HCT116 (cell line): ENCODE data around the gene CAMK2A. TPM values are rescaled to one million over a fixed set of nuclear protein-coding genes. Genes with fewer than 3 reads are reported as not detected.

Experiments
- ATAC-seq: fragments of 200-7000 bp; cut with Tn5 transposase; 2 replicates; pipeline ENCODE4 v1.9.1; 2020; ENCODE audit warnings: mild to moderate bottlenecking, moderate library complexity
- BruUV-seq: library from RNA; stranded (reverse); fragments of 400-500 nt; replicated peaks from 2 replicates; lab custom pipeline; 2021; lab: Mats Ljungman, UMichigan
- CTCF ChIA-PET: fragments of 300-600 bp; sonication (Branson Sonifier 250); formaldehyde crosslinking; loops from one replicate; lab custom pipeline; 2021; ENCODE audit warnings: antibody characterized with exemption; lab: Charles Lee
- POLR2A ChIA-PET: fragments of 300-600, 350-600 bp; sonication (Branson Sonifier 250); formaldehyde crosslinking; loops from one replicate; lab custom pipeline; 2021; ENCODE audit warnings: antibody characterized with exemption; lab: Charles Lee
- RAD21 ChIA-PET, 2 experiments: fragments of 300-600 bp; sonication (Branson Sonifier 250); formaldehyde crosslinking; loops; one replicate each; lab custom pipeline; 2023; ENCODE audit warnings: low total read pairs in 2 of 2; ENCODE audit not compliant: uncharacterized antibody in 2 of 2, unreplicated experiment in 2 of 2, low non-redundant PET in 1 of 2; lab: Charles Lee
- DNase-seq: peaks from one replicate; pipeline ENCODE4 v3.0.0-alpha.2; 2010; ENCODE audit warnings: low read depth, low spot score
- H2AFZ ChIP-seq: fragments of 200-600 bp; shearing (Covaris generic), sonication (generic); 2 replicates; pipeline ENCODE4 v1.6.1; 2017; ENCODE audit warnings: low read depth, mixed run types, mixed read lengths, antibody characterized with exemption, low read length; ENCODE audit not compliant: poor library complexity, severe bottlenecking
- H3K27ac ChIP-seq: 2 replicates; pipeline ENCODE4 v1.5.1; 2012; ENCODE audit warnings: low read depth, low read length
- H3K27me3 ChIP-seq: fragments of 200-600 bp; sonication (generic); 2 replicates; pipeline ENCODE4 v1.6.1; 2016; ENCODE audit warnings: mixed run types, low read length, mixed read lengths; ENCODE audit not compliant: insufficient read depth
- H3K36me3 ChIP-seq, 2 experiments: fragments of 200-500 bp in 1 of 2; fragments of 200-600 bp in 1 of 2; sonication (Bioruptor generic) in 1 of 2; sonication (generic) in 1 of 2; 2 replicates each; pipeline versions ENCODE4 v1.5.1 to v1.6.1; 2014 to 2016; ENCODE audit warnings: low read length in 2 of 2, inconsistent platforms in 1 of 2, mixed read lengths in 1 of 2, mixed run types in 1 of 2; ENCODE audit not compliant: insufficient read depth in 2 of 2, control insufficient read depth in 1 of 2
- H3K4me1 ChIP-seq, 2 experiments: fragments of 200-600 bp in 1 of 2; sonication (generic) in 1 of 2; 2 replicates each; pipeline versions ENCODE4 v1.5.1 to v1.6.1; 2012 to 2017; ENCODE audit warnings: low read length in 2 of 2, inconsistent platforms in 1 of 2, mild to moderate bottlenecking in 1 of 2, mixed read lengths in 1 of 2, mixed run types in 1 of 2, moderate library complexity in 1 of 2; ENCODE audit not compliant: insufficient read depth in 2 of 2, control insufficient read depth in 1 of 2
- H3K4me2 ChIP-seq: fragments of 200-600 bp; sonication (generic); 2 replicates; pipeline ENCODE4 v1.6.1; 2017; ENCODE audit warnings: mixed run types, low read length, mixed read lengths
- H3K4me3 ChIP-seq, 2 experiments: fragments of 200-600 bp in 1 of 2; sonication (generic) in 1 of 2; replicated peaks in 1 of 2; 2 replicates each; pipeline ENCODE4 v1.5.1; 2011 to 2016; ENCODE audit warnings: low read length in 2 of 2, control low read depth in 1 of 2, low read depth in 1 of 2, mild to moderate bottlenecking in 1 of 2, mixed read lengths in 1 of 2, mixed run types in 1 of 2
- H3K79me2 ChIP-seq: fragments of 200-600 bp; sonication (generic); 2 replicates; pipeline ENCODE4 v1.6.1; 2017; ENCODE audit warnings: mild to moderate bottlenecking, mixed run types, low read length, moderate library complexity, mixed read lengths; ENCODE audit not compliant: insufficient read depth
- H3K9ac ChIP-seq: fragments of 200-600 bp; sonication (generic); 2 replicates; pipeline ENCODE4 v1.6.1; 2016; ENCODE audit warnings: low read length, mixed read lengths
- H3K9me2 ChIP-seq: fragments of 200-600 bp; sonication (generic), shearing (Covaris generic); 2 replicates; pipeline ENCODE4 v1.6.1; 2017; ENCODE audit warnings: mixed run types, mild to moderate bottlenecking, moderate library complexity; ENCODE audit not compliant: insufficient read depth
- H3K9me3 ChIP-seq, 2 experiments: fragments of 200-500 bp in 1 of 2; fragments of 200-600 bp in 1 of 2; sonication (Bioruptor generic) in 1 of 2; sonication (generic) in 1 of 2; 2 replicates each; pipeline ENCODE4 v1.6.1; 2014 to 2017; ENCODE audit warnings: low read length in 2 of 2, mixed read lengths in 2 of 2, inconsistent platforms in 1 of 2, low read depth in 1 of 2, mild to moderate bottlenecking in 1 of 2, mixed run types in 1 of 2, moderate library complexity in 1 of 2; ENCODE audit not compliant: control insufficient read depth in 1 of 2, insufficient read depth in 1 of 2
- H4K20me1 ChIP-seq: fragments of 200-600 bp; sonication (generic), shearing (Covaris generic); 2 replicates; pipeline ENCODE4 v1.6.1; 2017; ENCODE audit warnings: mixed run types, mild to moderate bottlenecking, moderate library complexity; ENCODE audit not compliant: insufficient read depth
- CEBPB ChIP-seq: IDR thresholded peaks from 2 replicates; pipeline ENCODE4 v1.6.1; 2012; ENCODE audit warnings: low read depth
- EZH2 ChIP-seq: fragments of 200-600 bp; sonication (generic); IDR thresholded peaks from 2 replicates; pipeline ENCODE4 v1.6.1; 2017; ENCODE audit warnings: antibody characterized with exemption, mixed run types
- FOSL1 ChIP-seq: IDR thresholded peaks from 2 replicates; pipeline ENCODE4 v1.6.1; 2012; ENCODE audit warnings: low read depth
- JUND ChIP-seq: IDR thresholded peaks from 2 replicates; pipeline ENCODE4 v1.6.1; 2012
- POLR2A ChIP-seq: IDR thresholded peaks from 2 replicates; pipeline ENCODE4 v1.7.0; 2011; ENCODE audit warnings: borderline replicate concordance; ENCODE audit not compliant: insufficient read depth, insufficient read length; ENCODE audit errors: extremely low read depth
- POLR2AphosphoS5 ChIP-seq: IDR thresholded peaks from 2 replicates; pipeline ENCODE4 v1.6.1; 2011; ENCODE audit warnings: mild to moderate bottlenecking, low read depth, low read length, moderate library complexity
- RAD21 ChIP-seq: IDR thresholded peaks from 2 replicates; pipeline ENCODE4 v1.6.1; 2012; ENCODE audit warnings: low read depth, mild to moderate bottlenecking
- SIN3A ChIP-seq: IDR thresholded peaks from 2 replicates; pipeline ENCODE4 v1.6.1; 2012; ENCODE audit warnings: low read depth
- SP1 ChIP-seq: IDR thresholded peaks from 2 replicates; pipeline ENCODE4 v1.6.1; 2012; ENCODE audit warnings: low read depth
- SRF ChIP-seq: IDR thresholded peaks from 2 replicates; pipeline ENCODE4 v1.6.1; 2012; ENCODE audit warnings: low read depth
- TCF7L2 ChIP-seq: IDR thresholded peaks from 2 replicates; pipeline ENCODE4 v1.7.0; 2011; ENCODE audit warnings: borderline replicate concordance, inconsistent platforms; ENCODE audit not compliant: insufficient read depth, insufficient read length; ENCODE audit errors: extremely low read depth
- YY1 ChIP-seq: IDR thresholded peaks from 2 replicates; pipeline ENCODE4 v1.6.1; 2011; ENCODE audit warnings: low read length, low read depth, moderate library complexity, mild to moderate bottlenecking; ENCODE audit not compliant: insufficient replicate concordance; ENCODE audit errors: extremely low read depth
- ZFX ChIP-seq: fragments of 450-650 bp; IDR thresholded peaks from 2 replicates; pipeline ENCODE4 v1.6.1; 2017
- ZNF274 ChIP-seq: fragments of 200-500 bp; sonication (Bioruptor generic); IDR thresholded peaks from 2 replicates; pipeline ENCODE4 v1.6.1; 2014; ENCODE audit warnings: mild to moderate bottlenecking, low read depth, low read length, inconsistent platforms
- intact Hi-C: fragments of 100-400 bp; cut with micrococcal nuclease; formaldehyde crosslinking; loops from 2 replicates; pipeline ENCODE4 v1.10.0; 2022
- total RNA-seq: library from RNA; stranded (reverse); gene quantifications from one replicate; pipeline ENCODE4 v1.2.1, GENCODE V29; 2021; ENCODE audit not compliant: unreplicated experiment
- TF ChIP-seq, protein P1 (sequence below): IDR thresholded peaks from 2 replicates; pipeline ENCODE4 v1.6.1; 2012; ENCODE audit warnings: low read depth
- TF ChIP-seq, protein P2 (sequence below): IDR thresholded peaks from 2 replicates; pipeline ENCODE4 v1.6.1; 2012
- TF ChIP-seq, protein P3 (sequence below), 3 experiments: fragments of 200-600 bp in 1 of 3; sonication (generic) in 1 of 3; IDR thresholded peaks in 2 of 3; conservative IDR thresholded peaks in 1 of 3; 2 replicates each; pipeline ENCODE4 v1.5.1; 2012 to 2017; ENCODE audit warnings: low read depth in 2 of 3, low read length in 2 of 3, antibody characterized with exemption in 1 of 3, borderline replicate concordance in 1 of 3, control low read depth in 1 of 3, mild to moderate bottlenecking in 1 of 3, mixed read lengths in 1 of 3, mixed run types in 1 of 3, moderate library complexity in 1 of 3; ENCODE audit not compliant: insufficient read depth in 1 of 3
- TF ChIP-seq, protein P4 (sequence below): IDR thresholded peaks from 2 replicates; pipeline ENCODE4 v1.6.1; 2011; ENCODE audit warnings: mild to moderate bottlenecking, low read length, moderate library complexity; ENCODE audit not compliant: insufficient replicate concordance; ENCODE audit errors: extremely low read depth
- TF ChIP-seq, protein P5 (sequence below): IDR thresholded peaks from 2 replicates; pipeline ENCODE4 v1.6.1; 2012

CAMK2A gene
- total RNA-seq, 1 experiment from 2014 or later, result not detected

DNA sequence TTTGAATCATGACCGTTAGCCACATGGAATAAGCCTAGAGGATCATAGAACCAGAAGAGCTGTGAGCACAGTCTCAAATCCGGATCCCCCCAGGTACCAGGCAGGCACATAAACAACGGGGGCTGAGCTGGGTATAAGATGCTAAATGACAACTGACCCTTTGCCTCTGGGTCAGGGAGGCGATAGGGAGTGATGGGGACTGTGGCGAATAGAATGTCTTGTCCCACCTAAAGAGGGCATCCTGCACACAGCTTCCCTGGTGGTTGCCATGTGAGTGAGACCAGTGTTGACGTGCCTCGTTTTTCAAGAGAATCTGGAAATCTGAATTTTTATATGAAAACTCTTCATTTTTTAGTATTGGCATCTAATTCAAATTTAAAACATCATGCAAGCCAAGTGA is 66.1 kb downstream of the CAMK2A start (continued):
- TF ChIP-seq SIN3A, result no peak

DNA sequence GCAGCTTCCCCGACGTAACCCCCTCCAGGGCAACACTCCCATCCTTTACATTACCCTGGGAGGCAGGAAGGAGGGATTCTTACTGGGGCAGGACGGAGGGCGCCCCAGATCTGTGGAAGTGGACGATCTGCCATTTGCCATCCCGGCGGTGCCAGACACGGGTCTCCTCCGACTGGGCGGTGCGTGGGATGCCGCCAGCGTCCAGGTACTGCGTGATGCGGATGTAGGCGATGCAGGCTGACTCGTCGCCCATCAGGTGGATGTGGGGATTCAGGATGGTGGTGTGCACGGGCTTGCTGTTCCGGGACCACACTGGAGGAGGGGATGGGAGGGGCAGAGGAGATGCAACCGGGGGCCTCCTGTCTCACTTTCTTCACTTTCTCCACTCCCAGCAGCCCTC is 66.7 kb downstream of the CAMK2A start:
- H3K79me2 ChIP-seq, result no peaks in the 10 kb centered on the region
- no peak for ATAC-seq
- no peaks in the 10 kb centered on the region for H3K27me3 ChIP-seq
- H3K27ac ChIP-seq, result no peak overlapping the region
- ChIA-PET CTCF (no interaction called here), POLR2A (no interaction called here), RAD21 (no interaction called here)
- H3K9me3 ChIP-seq, result no peaks in the 10 kb centered on the region
- H3K4me2 ChIP-seq, result no peak overlapping the region
- no peak overlapping the region for H2AFZ ChIP-seq
- intact Hi-C loops, result no loop called here
- H4K20me1 ChIP-seq, result no peaks in the 10 kb centered on the region
- no peaks in the 10 kb centered on the region for H3K36me3 ChIP-seq
- 0 out of 4 replicates have a peak, but pooled peaks cover 0 to 2% of the 10 kb centered on the region in 2 experiments for H3K4me1 ChIP-seq
- no peak for DNase-seq
- H3K9me2 ChIP-seq, result no peaks in the 10 kb centered on the region
- TF ChIP-seq YY1 (no peak), SRF (no peak), EZH2 (no peak), TCF7L2 (no peak), ZFX (no peak), FOSL1 (no peak), SP1 (no peak), POLR2A (no peak), RAD21 (no peak), POLR2AphosphoS5 (no peak), JUND (no peak), CEBPB (no peak), ZNF274 (no peak), SIN3A (no peak)
- TF ChIP-seq, protein P1, sequence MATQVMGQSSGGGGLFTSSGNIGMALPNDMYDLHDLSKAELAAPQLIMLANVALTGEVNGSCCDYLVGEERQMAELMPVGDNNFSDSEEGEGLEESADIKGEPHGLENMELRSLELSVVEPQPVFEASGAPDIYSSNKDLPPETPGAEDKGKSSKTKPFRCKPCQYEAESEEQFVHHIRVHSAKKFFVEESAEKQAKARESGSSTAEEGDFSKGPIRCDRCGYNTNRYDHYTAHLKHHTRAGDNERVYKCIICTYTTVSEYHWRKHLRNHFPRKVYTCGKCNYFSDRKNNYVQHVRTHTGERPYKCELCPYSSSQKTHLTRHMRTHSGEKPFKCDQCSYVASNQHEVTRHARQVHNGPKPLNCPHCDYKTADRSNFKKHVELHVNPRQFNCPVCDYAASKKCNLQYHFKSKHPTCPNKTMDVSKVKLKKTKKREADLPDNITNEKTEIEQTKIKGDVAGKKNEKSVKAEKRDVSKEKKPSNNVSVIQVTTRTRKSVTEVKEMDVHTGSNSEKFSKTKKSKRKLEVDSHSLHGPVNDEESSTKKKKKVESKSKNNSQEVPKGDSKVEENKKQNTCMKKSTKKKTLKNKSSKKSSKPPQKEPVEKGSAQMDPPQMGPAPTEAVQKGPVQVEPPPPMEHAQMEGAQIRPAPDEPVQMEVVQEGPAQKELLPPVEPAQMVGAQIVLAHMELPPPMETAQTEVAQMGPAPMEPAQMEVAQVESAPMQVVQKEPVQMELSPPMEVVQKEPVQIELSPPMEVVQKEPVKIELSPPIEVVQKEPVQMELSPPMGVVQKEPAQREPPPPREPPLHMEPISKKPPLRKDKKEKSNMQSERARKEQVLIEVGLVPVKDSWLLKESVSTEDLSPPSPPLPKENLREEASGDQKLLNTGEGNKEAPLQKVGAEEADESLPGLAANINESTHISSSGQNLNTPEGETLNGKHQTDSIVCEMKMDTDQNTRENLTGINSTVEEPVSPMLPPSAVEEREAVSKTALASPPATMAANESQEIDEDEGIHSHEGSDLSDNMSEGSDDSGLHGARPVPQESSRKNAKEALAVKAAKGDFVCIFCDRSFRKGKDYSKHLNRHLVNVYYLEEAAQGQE, result no peak
- TF ChIP-seq, protein P2, sequence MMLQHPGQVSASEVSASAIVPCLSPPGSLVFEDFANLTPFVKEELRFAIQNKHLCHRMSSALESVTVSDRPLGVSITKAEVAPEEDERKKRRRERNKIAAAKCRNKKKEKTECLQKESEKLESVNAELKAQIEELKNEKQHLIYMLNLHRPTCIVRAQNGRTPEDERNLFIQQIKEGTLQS, result no peak
- TF ChIP-seq, protein P3, sequence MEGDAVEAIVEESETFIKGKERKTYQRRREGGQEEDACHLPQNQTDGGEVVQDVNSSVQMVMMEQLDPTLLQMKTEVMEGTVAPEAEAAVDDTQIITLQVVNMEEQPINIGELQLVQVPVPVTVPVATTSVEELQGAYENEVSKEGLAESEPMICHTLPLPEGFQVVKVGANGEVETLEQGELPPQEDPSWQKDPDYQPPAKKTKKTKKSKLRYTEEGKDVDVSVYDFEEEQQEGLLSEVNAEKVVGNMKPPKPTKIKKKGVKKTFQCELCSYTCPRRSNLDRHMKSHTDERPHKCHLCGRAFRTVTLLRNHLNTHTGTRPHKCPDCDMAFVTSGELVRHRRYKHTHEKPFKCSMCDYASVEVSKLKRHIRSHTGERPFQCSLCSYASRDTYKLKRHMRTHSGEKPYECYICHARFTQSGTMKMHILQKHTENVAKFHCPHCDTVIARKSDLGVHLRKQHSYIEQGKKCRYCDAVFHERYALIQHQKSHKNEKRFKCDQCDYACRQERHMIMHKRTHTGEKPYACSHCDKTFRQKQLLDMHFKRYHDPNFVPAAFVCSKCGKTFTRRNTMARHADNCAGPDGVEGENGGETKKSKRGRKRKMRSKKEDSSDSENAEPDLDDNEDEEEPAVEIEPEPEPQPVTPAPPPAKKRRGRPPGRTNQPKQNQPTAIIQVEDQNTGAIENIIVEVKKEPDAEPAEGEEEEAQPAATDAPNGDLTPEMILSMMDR (IDR thresholded peaks at IDR 0.05 in 2 of 3, conservative IDR thresholded peaks at IDR 0.05 in 1 of 3; ENCODE audit: borderline replicate concordance in 1 of 3, insufficient read depth in 1 of 3, low read depth in 2 of 3, low read length in 2 of 3), result no peak
- TF ChIP-seq, protein P4, sequence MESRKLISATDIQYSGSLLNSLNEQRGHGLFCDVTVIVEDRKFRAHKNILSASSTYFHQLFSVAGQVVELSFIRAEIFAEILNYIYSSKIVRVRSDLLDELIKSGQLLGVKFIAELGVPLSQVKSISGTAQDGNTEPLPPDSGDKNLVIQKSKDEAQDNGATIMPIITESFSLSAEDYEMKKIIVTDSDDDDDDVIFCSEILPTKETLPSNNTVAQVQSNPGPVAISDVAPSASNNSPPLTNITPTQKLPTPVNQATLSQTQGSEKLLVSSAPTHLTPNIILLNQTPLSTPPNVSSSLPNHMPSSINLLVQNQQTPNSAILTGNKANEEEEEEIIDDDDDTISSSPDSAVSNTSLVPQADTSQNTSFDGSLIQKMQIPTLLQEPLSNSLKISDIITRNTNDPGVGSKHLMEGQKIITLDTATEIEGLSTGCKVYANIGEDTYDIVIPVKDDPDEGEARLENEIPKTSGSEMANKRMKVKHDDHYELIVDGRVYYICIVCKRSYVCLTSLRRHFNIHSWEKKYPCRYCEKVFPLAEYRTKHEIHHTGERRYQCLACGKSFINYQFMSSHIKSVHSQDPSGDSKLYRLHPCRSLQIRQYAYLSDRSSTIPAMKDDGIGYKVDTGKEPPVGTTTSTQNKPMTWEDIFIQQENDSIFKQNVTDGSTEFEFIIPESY, result no peak
- TF ChIP-seq, protein P5, sequence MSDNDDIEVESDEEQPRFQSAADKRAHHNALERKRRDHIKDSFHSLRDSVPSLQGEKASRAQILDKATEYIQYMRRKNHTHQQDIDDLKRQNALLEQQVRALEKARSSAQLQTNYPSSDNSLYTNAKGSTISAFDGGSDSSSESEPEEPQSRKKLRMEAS, result no peak
- no peak overlapping the region for H3K9ac ChIP-seq
- BruUV-seq, result no TSS peak
- H3K4me3 ChIP-seq, result no peak overlapping the region
